Endothelial cell of umbilical vein (primary cell): ENCODE results near the gene UBASH3B. TPM values are rescaled to one million over a fixed set of nuclear protein-coding genes. Genes with fewer than 3 reads are reported as not detected.

Source experiments
- BruUV-seq: library from RNA; stranded (reverse); fragments of 400-500 nt; replicated peaks from 2 replicates; lab custom pipeline; 2021; lab: Mats Ljungman, UMichigan
- CTCF ChIA-PET: fragments of 300-600, 350-600 bp; sonication (Branson Sonifier 250); formaldehyde crosslinking; loops from one replicate; lab custom pipeline; 2021; ENCODE audit warnings: antibody characterized with exemption, inconsistent platforms; lab: Charles Lee
- POLR2A ChIA-PET: fragments of 300-600, 350-600 bp; sonication (Branson Sonifier 250); formaldehyde crosslinking; loops from one replicate; lab custom pipeline; 2021; ENCODE audit warnings: antibody characterized with exemption, inconsistent platforms; lab: Charles Lee
- DNase-seq: peaks from one replicate; pipeline ENCODE4 v3.0.0-alpha.2; 2011; ENCODE audit warnings: low read depth, low spot score
- FAIRE-seq: peaks from 2 replicates; lab custom pipeline; 2011; peaks lifted over from hg19 to GRCh38; lab: Jason Lieb, UNC
- H2AFZ ChIP-seq: 2 replicates; pipeline ENCODE4 v1.6.0; 2012; ENCODE audit warnings: low read depth, low read length, control low read depth, inconsistent platforms
- H3K27ac ChIP-seq: 2 replicates; pipeline ENCODE4 v1.5.1; 2011; ENCODE audit warnings: low read depth, mild to moderate bottlenecking, control low read depth, low read length, moderate library complexity; ENCODE audit not compliant: insufficient read depth
- H3K27me3 ChIP-seq, 2 experiments: 2 replicates each; pipeline versions ENCODE4 v1.6.0 to v1.6.1; 2011; ENCODE audit warnings: low read length in 2 of 2, mixed read lengths in 1 of 2; ENCODE audit not compliant: control insufficient read depth in 2 of 2, insufficient read depth in 2 of 2
- H3K36me3 ChIP-seq, 2 experiments: 2 replicates in 1 of 2; 3 replicates in 1 of 2; pipeline ENCODE4 v1.5.1; 2011; ENCODE audit warnings: low read length in 2 of 2, mild to moderate bottlenecking in 1 of 2, moderate library complexity in 1 of 2; ENCODE audit not compliant: control insufficient read depth in 2 of 2, insufficient read depth in 2 of 2; ENCODE audit errors: extremely low read depth in 1 of 2
- H3K4me1 ChIP-seq: 3 replicates; pipeline ENCODE4 v1.5.1; 2011; ENCODE audit warnings: mild to moderate bottlenecking, low read length; ENCODE audit not compliant: control insufficient read depth, insufficient read depth; ENCODE audit errors: extremely low read depth
- H3K4me2 ChIP-seq: 2 replicates; pipeline ENCODE4 v1.6.1; 2011; ENCODE audit warnings: low read length, control low read depth, mixed read lengths; ENCODE audit not compliant: insufficient read depth
- H3K4me3 ChIP-seq, 3 experiments: fragments of 200-600 bp in 1 of 3; sonication (generic), shearing (Covaris generic) in 1 of 3; replicated peaks in 1 of 3; 2 replicates each; pipeline ENCODE4 v1.5.1; 2011 to 2016; ENCODE audit warnings: control low read depth in 3 of 3, low read length in 3 of 3, mild to moderate bottlenecking in 2 of 3, inconsistent platforms in 1 of 3, low read depth in 1 of 3, moderate library complexity in 1 of 3; ENCODE audit not compliant: insufficient read depth in 1 of 3
- H3K79me2 ChIP-seq: 2 replicates; pipeline ENCODE4 v1.6.0; 2012; ENCODE audit warnings: low read length, inconsistent platforms; ENCODE audit not compliant: control insufficient read depth, insufficient read depth
- H3K9ac ChIP-seq: replicated peaks from 2 replicates; pipeline ENCODE3; 2011; ENCODE audit warnings: low read length, control low read depth; ENCODE audit not compliant: insufficient read depth; ENCODE audit errors: extremely low read depth
- H3K9me1 ChIP-seq: replicated peaks from 3 replicates; pipeline ENCODE4 v1.6.0; 2011; ENCODE audit warnings: mild to moderate bottlenecking, low read length; ENCODE audit not compliant: control insufficient read depth, insufficient read depth; ENCODE audit errors: extremely low read depth
- H3K9me3 ChIP-seq: replicated peaks from 2 replicates; pipeline ENCODE4 v1.5.1; 2012; ENCODE audit warnings: low read length, inconsistent platforms; ENCODE audit not compliant: control insufficient read depth, insufficient read depth
- H4K20me1 ChIP-seq: replicated peaks from 2 replicates; pipeline ENCODE3; 2011; ENCODE audit warnings: mild to moderate bottlenecking, low read length; ENCODE audit not compliant: control insufficient read depth, insufficient read depth; ENCODE audit errors: extremely low read depth
- CTCF ChIP-seq, 2 donors: IDR thresholded peaks; 1 replicate in 1 of 2; 2 replicates in 1 of 2; pipeline ENCODE4 v1.5.1; 2011; ENCODE audit warnings: low read length in 2 of 2, mild to moderate bottlenecking in 2 of 2, moderate library complexity in 2 of 2, control low read depth in 1 of 2, inconsistent platforms in 1 of 2, low read depth in 1 of 2; ENCODE audit not compliant: insufficient read depth in 1 of 2; ENCODE audit errors: extremely low read depth in 1 of 2
- EZH2 ChIP-seq: IDR thresholded peaks from 2 replicates; pipeline ENCODE4 v1.6.1; 2012; ENCODE audit warnings: borderline replicate concordance, low read depth, mild to moderate bottlenecking, moderate library complexity, low read length, inconsistent platforms; ENCODE audit not compliant: severe bottlenecking
- FOS ChIP-seq: IDR thresholded peaks from 2 replicates; pipeline ENCODE4 v1.6.1; 2011; ENCODE audit warnings: mild to moderate bottlenecking, low read length, moderate library complexity, borderline replicate concordance; ENCODE audit not compliant: insufficient read depth
- GATA2 ChIP-seq: IDR thresholded peaks from 2 replicates; pipeline ENCODE4 v1.7.0; 2011; ENCODE audit warnings: low read depth, mild to moderate bottlenecking, moderate library complexity, mixed read lengths, low read length; ENCODE audit not compliant: insufficient read length, insufficient read depth
- JUN ChIP-seq: IDR thresholded peaks from 2 replicates; pipeline ENCODE4 v1.6.1; 2011; ENCODE audit warnings: borderline replicate concordance, low read depth; ENCODE audit not compliant: insufficient read length, insufficient read depth
- MAX ChIP-seq: IDR thresholded peaks from 2 replicates; pipeline ENCODE4 v1.6.1; 2011; ENCODE audit not compliant: insufficient read depth, insufficient read length
- MYC ChIP-seq: IDR thresholded peaks from one replicate; pipeline ENCODE4 v1.6.1; 2011; ENCODE audit warnings: mild to moderate bottlenecking, low read depth, low read length
- POLR2A ChIP-seq: IDR thresholded peaks from 2 replicates; pipeline ENCODE4 v1.6.1; 2012; ENCODE audit warnings: low read depth, mild to moderate bottlenecking, control low read depth, low read length
- POLR2AphosphoS5 ChIP-seq: IDR thresholded peaks from 2 replicates; pipeline ENCODE4 v1.6.1; 2012; ENCODE audit warnings: low read depth, mild to moderate bottlenecking, control low read depth, low read length, moderate library complexity; ENCODE audit not compliant: insufficient read depth
- dilution Hi-C: fragments of 300-500 bp; cut with MboI; formaldehyde crosslinking; loops from one replicate; pipeline ENCODE4 v1.15.0; 2019; ENCODE audit warnings: low sequenced_read_pairs; ENCODE audit not compliant: extremely low pct_ligation_motif_present
- intact Hi-C: fragments of 100-400 bp; cut with micrococcal nuclease; formaldehyde crosslinking; loops from one replicate; pipeline ENCODE4 v1.10.0; 2022
- polyA plus RNA-seq, 4 experiments: library from polyadenylated mRNA; depleted of rRNA in 3 of 4; stranded (reverse) in 3 of 4; unstranded in 1 of 4; fragments of >200 nt; gene quantifications; 2 replicates each; pipeline versions ENCODE4 v1.2.1 to v1.2.3, GENCODE V29; 2011 to 2012; ENCODE audit warnings: missing spikeins in 1 of 4
- total RNA-seq: library from RNA; stranded (reverse); gene quantifications from 2 replicates; pipeline ENCODE4 v1.2.3, GENCODE V29; 2021

UBASH3B gene
- total and polyA plus RNA-seq, 2 donors (not counting 3 experiments of a cell fraction or from before 2014, with no cell fraction given): 23.7 to 38.1 TPM

DNA sequence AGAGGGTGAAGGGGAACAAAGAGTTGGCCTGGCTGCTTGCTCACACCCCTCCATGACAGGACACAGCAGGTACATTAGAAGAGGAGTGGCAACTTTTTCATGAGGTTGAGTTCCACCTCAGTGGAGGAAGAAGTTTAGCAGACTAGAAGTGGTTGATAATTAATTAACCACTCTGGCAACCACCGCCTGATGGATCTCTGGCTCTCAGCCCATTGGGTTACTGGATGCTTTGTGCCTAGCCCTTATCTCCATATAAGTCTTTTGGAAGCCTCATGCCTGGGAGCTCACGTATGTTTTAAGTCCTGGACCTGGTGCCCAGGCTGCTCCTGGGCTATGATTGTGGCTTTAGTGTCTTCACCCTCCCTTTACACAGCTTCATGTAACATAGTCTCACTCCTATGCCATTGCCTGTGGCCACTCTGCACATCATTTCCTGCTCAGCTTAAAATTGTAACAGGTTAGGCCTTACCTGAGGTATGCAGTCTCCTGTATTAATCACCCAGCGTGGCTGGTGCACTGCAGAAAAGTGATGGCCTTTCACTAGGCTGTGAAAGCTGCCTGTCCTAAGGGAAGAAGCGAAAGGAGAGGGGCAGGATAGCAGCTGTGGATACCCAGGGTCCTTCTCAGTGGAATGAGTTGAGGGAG lies 110.1 kb downstream of the UBASH3B start:
- no peak for TF ChIP-seq POLR2A
- Histone ChIP-seq H4K20me1 (no peaks in the 10 kb centered on the region), H3K4me3 (no peak overlapping the region), H3K9me1 (no peaks in the 10 kb centered on the region), H3K4me1 (no peaks in the 10 kb centered on the region), H3K36me3 (no peaks in the 10 kb centered on the region), H3K27me3 (no peaks in the 10 kb centered on the region), H3K79me2 (no peaks in the 10 kb centered on the region), H2AFZ (no peak overlapping the region), H3K9me3 (no peaks in the 10 kb centered on the region), H3K9ac (no peak overlapping the region), H3K4me2 (no peak overlapping the region), H3K27ac (no peak overlapping the region)
- ChIA-PET POLR2A (no interaction called here), CTCF (interaction anchor here (0.9 to 3.0 kb wide), 3 partner anchors 11 to 74 kb away, joined by 3 to 11 read pairs (median 4); no protein-coding TSS in a partner anchor)
- intact Hi-C loops (no loop called here), dilution Hi-C loops (no loop called here)
- no peak for FAIRE-seq
- no TSS peak for BruUV-seq
- no peak for DNase-seq

DNA sequence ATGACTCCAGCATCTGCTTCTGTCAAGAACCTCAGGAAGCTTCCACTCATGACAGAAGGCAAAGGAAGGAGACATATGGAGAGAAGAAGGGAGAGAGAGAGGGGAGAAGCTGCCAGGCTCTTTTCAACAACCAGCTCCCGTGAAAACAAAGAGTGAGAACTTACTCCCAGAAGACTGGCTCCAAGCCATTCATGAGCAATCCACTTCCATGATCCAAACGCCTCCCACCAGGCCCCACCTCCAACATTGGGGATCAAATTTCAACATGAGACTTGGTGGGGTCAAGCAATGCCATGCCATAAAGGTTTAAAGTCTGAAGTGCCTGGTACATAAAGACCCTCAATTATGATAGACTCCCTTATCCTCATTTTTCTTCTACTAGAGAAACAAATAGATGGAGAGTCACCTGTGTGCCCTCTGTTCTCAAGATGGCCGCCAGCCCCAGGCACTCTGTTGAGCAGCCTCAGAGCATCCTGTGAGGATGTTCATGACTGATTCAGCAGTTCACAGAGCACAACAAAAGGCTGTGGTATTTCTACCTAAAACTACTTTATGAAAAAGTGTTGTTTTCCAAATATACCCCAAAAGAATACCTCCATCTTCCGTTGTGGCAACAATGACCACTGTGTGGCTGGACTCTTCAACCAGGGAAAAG lies 113.7 kb downstream of the UBASH3B start:
- CTCF ChIA-PET: interaction anchor here (1.0 to 4.2 kb wide), 5 partner anchors 10 to 140 kb away, joined by 3 to 30 read pairs (median 3); no protein-coding TSS in a partner anchor
- Histone ChIP-seq H3K4me2 (no peak overlapping the region), H3K9me1 (no peaks in the 10 kb centered on the region), H3K79me2 (no peaks in the 10 kb centered on the region), H3K4me1 (peaks cover 19% of the 10 kb centered on the region), H2AFZ (no peak overlapping the region), H3K4me3 (no peak overlapping the region), H3K9me3 (no peaks in the 10 kb centered on the region), H4K20me1 (no peaks in the 10 kb centered on the region), H3K9ac (no peak overlapping the region), H3K36me3 (no peaks in the 10 kb centered on the region), H3K27me3 (no peaks in the 10 kb centered on the region), H3K27ac (no peak overlapping the region)
- no peak for TF ChIP-seq CTCF (IDR thresholded peaks at IDR 0.05; ENCODE audit: extremely low read depth in 1 of 2, insufficient read depth in 1 of 2, low read depth in 1 of 2, low read length in 2 of 2)
- TF ChIP-seq MYC: no peak
- TF ChIP-seq EZH2: no peak
- TF ChIP-seq POLR2A: no peak
- TF ChIP-seq JUN: no peak
- no peak for TF ChIP-seq FOS
- TF ChIP-seq GATA2: no peak
- TF ChIP-seq MAX: no peak
- no peak for TF ChIP-seq POLR2AphosphoS5
- dilution Hi-C loops: no loop called here
- BruUV-seq: no TSS peak
- DNase-seq: no peak
- intact Hi-C loops: no loop called here
- POLR2A ChIA-PET: no interaction called here
- no peak for FAIRE-seq
